Stimulated activated CD8-positive, alpha-beta memory T cell treated with anti-CD3 and anti-CD28 coated beads, Interleukin-7, amount 100 ng/mL, for 4 hours (primary cell): ENCODE data around the gene HBG1.
"Not testable (repeated sequence)": the region's sequence is repeated elsewhere in the genome, so short reads cannot be mapped to it uniquely, and the experiment has no call there.

Experiments
- DNase-seq, 2 donors: peaks; one replicate each; pipeline ENCODE4 v3.0.0-alpha.2; 2020; ENCODE audit warnings: low read depth in 2 of 2

The HBG1 gene

GRCh38 chr11:5249807-5250396 lies at the start of gene HBG1:
Gene HBG1 (minus strand): TSS chr11:5249857. CDS start chr11:5249804, 53 bp downstream.
- DNase-seq: not testable (repeated sequence)

GRCh38 chr11:5298451-5298850 lies 48.8 kb upstream of the HBG1 start:
- DNase-seq: no peak

- no peak for DNase-seq
Observed at GRCh38 chr11:5297721-5298323, 48.2 kb upstream of the HBG1 start.

- DNase-seq: not testable (repeated sequence)
Observed at GRCh38 chr11:5294342-5294995, 44.8 kb upstream of the HBG1 start.

GRCh38 chr11:5293028-5293427 lies 43.4 kb upstream of the HBG1 start:
- DNase-seq: no peak

GRCh38 chr11:5291207-5291838 lies 41.7 kb upstream of the HBG1 start:
- no peak for DNase-seq

GRCh38 chr11:5290106-5290505 lies 40.4 kb upstream of the HBG1 start:
- no peak for DNase-seq

GRCh38 chr11:5289696-5290095 lies 40.0 kb upstream of the HBG1 start:
- DNase-seq: no peak

- no peak for DNase-seq
Observed at GRCh38 chr11:5288906-5289550, 39.4 kb upstream of the HBG1 start.

GRCh38 chr11:5288108-5288905 lies 38.6 kb upstream of the HBG1 start:
- no peak for DNase-seq

GRCh38 chr11:5286901-5287300 lies 37.2 kb upstream of the HBG1 start:
- DNase-seq: no peak

GRCh38 chr11:5286351-5286750 lies 36.7 kb upstream of the HBG1 start:
- DNase-seq: no peak

GRCh38 chr11:5285703-5286340 lies 36.2 kb upstream of the HBG1 start:
- DNase-seq: no peak

GRCh38 chr11:5284637-5285036 lies 35.0 kb upstream of the HBG1 start:
- DNase-seq: no peak

GRCh38 chr11:5283882-5284281 lies 34.2 kb upstream of the HBG1 start:
- DNase-seq: no peak

GRCh38 chr11:5283086-5283485 lies 33.4 kb upstream of the HBG1 start:
- no peak for DNase-seq

GRCh38 chr11:5282628-5283027 lies 33.0 kb upstream of the HBG1 start:
- no peak for DNase-seq

- no peak for DNase-seq
Observed at GRCh38 chr11:5281596-5281995, 31.9 kb upstream of the HBG1 start.

- DNase-seq: no peak
Observed at GRCh38 chr11:5280582-5281102, 31.0 kb upstream of the HBG1 start.

GRCh38 chr11:5279471-5280090 lies 29.9 kb upstream of the HBG1 start:
- DNase-seq: no peak
